ENCODE data around the gene RGS10.

Gene RGS10

GRCh38 chr10:119505131-119505551, 37.4 kb downstream of the RGS10 start:
- TF ChIP-seq CTCF (IDR thresholded peaks at IDR 0.05; ENCODE audit: low read length, missing control alignments), result no peak
- no peak for DNase-seq (ENCODE audit: low read depth)
- no peak overlapping the region for H3K4me3 ChIP-seq (replicated peaks; ENCODE audit: low read depth, low read length)

GRCh38 chr10:119504651-119505050, 37.9 kb downstream of the RGS10 start:
- no peak overlapping the region for H3K4me3 ChIP-seq (replicated peaks; ENCODE audit: low read depth, low read length)
- TF ChIP-seq CTCF (IDR thresholded peaks at IDR 0.05; ENCODE audit: low read length, missing control alignments), result no peak
- no peak for DNase-seq (ENCODE audit: low read depth)

- H3K4me3 ChIP-seq (replicated peaks; ENCODE audit: low read depth, low read length), result no peak overlapping the region
- no peak for TF ChIP-seq CTCF (IDR thresholded peaks at IDR 0.05; ENCODE audit: low read length, missing control alignments)
- DNase-seq (ENCODE audit: low read depth), result no peak
Measured at GRCh38 chr10:119503821-119504220, 38.7 kb downstream of the RGS10 start.

- no peak overlapping the region for H3K4me3 ChIP-seq (replicated peaks; ENCODE audit: low read depth, low read length)
- DNase-seq (ENCODE audit: low read depth), result no peak
- TF ChIP-seq CTCF (IDR thresholded peaks at IDR 0.05; ENCODE audit: low read length, missing control alignments), result no peak
Measured at GRCh38 chr10:119502618-119503155, 39.8 kb downstream of the RGS10 start.

GRCh38 chr10:119502209-119502608, 40.3 kb downstream of the RGS10 start:
- no peak for DNase-seq (ENCODE audit: low read depth)
- H3K4me3 ChIP-seq (replicated peaks; ENCODE audit: low read depth, low read length), result no peak overlapping the region
- no peak for TF ChIP-seq CTCF (IDR thresholded peaks at IDR 0.05; ENCODE audit: low read length, missing control alignments)

GRCh38 chr10:119501690-119502089, 40.8 kb downstream of the RGS10 start:
- no peak overlapping the region for H3K4me3 ChIP-seq (replicated peaks; ENCODE audit: low read depth, low read length)
- TF ChIP-seq CTCF (IDR thresholded peaks at IDR 0.05; ENCODE audit: low read length, missing control alignments), result no peak
- DNase-seq (ENCODE audit: low read depth), result no peak

- no peak overlapping the region for H3K4me3 ChIP-seq (replicated peaks; ENCODE audit: low read depth, low read length)
- no peak for TF ChIP-seq CTCF (IDR thresholded peaks at IDR 0.05; ENCODE audit: low read length, missing control alignments)
- no peak for DNase-seq (ENCODE audit: low read depth)
Measured at GRCh38 chr10:119500821-119501220, 41.7 kb downstream of the RGS10 start.

All from fibroblast of pulmonary artery (primary cell).